ENCODE data around the gene PTTG1IP.

DNA sequence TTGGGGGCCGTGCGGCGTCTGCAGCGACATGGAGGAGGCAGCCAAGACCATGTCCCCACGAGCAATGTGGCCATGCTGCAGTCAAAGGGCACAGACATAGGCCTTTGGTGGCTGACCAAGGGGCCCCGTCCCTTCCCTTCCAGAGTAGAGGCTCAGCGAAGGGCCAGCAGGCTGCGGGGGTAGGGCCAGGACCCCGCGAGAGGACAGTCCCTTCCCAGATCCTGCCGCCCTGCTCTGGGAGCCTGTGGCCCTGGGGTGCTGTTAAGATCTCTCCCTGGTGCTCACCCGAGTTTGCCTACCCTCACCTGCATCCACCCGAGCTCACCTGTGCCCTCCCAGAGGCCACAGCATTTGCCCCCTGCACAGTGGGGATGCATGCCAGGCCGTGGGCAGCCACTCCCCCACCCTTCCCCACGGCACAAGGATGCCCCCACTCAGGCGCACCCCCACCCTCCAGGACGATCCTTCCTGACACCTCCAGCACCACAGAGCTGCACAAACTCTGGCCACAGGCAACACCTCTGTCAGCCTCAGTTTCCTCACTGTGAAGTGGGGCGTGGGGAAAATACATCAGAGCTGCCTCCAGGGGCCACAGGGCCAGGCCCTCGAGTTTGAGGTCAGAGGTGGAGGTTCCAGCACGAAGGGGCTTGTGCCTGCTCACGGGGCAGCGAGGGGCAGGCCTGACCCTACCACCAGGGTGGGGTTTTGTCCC, 31.7 kb upstream of the PTTG1IP start:
- TF ChIP-seq, protein P1, sequence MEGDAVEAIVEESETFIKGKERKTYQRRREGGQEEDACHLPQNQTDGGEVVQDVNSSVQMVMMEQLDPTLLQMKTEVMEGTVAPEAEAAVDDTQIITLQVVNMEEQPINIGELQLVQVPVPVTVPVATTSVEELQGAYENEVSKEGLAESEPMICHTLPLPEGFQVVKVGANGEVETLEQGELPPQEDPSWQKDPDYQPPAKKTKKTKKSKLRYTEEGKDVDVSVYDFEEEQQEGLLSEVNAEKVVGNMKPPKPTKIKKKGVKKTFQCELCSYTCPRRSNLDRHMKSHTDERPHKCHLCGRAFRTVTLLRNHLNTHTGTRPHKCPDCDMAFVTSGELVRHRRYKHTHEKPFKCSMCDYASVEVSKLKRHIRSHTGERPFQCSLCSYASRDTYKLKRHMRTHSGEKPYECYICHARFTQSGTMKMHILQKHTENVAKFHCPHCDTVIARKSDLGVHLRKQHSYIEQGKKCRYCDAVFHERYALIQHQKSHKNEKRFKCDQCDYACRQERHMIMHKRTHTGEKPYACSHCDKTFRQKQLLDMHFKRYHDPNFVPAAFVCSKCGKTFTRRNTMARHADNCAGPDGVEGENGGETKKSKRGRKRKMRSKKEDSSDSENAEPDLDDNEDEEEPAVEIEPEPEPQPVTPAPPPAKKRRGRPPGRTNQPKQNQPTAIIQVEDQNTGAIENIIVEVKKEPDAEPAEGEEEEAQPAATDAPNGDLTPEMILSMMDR (optimal IDR thresholded peaks at IDR 0.05 in 1 of 3, IDR thresholded peaks at IDR 0.05 in 1 of 3, conservative IDR thresholded peaks at IDR 0.05 in 1 of 3; ENCODE audit: extremely low read depth in 1 of 3, insufficient read depth in 2 of 3, low read length in 3 of 3), result no peak
- TF ChIP-seq EZH2 (IDR thresholded peaks at IDR 0.05; ENCODE audit: low read length), result no peak
